HEK293 (cell line): Measurements from ENCODE around the gene TSEN2.
A peak's percentile ranks its signal among the peaks of the same experiment; 100 is the strongest.

Experiments used
- CTCF ChIA-PET: fragments of 350-600 bp; formaldehyde crosslinking; extraction: SDS; loops from one replicate; lab custom pipeline; 2021; ENCODE audit warnings: antibody characterized with exemption; lab: Yijun Ruan, JAX
- POLR2A ChIA-PET: fragments of 300-600 bp; formaldehyde crosslinking; extraction: SDS; loops from one replicate; lab custom pipeline; 2020; ENCODE audit warnings: antibody characterized with exemption, inconsistent platforms; lab: Yijun Ruan, JAX
- H3K27ac ChIP-seq: fragments of 200-500 bp; sonication (Bioruptor generic); 2 replicates; pipeline ENCODE4 v1.5.1; 2014; ENCODE audit warnings: low read depth, low read length, control low read depth, inconsistent platforms; ENCODE audit errors: extremely low read depth
- H3K36me3 ChIP-seq, 2 experiments: fragments of 200-500 bp in 1 of 2; sonication (Bioruptor generic) in 1 of 2; 1 replicate in 1 of 2; 2 replicates in 1 of 2; pipeline ENCODE4 v1.5.1; 2014 to 2017; ENCODE audit warnings: inconsistent platforms in 2 of 2, low read length in 2 of 2; ENCODE audit not compliant: control insufficient read depth in 2 of 2, insufficient read depth in 1 of 2
- H3K4me1 ChIP-seq: fragments of 200-500 bp; sonication (Bioruptor generic); 2 replicates; pipeline ENCODE4 v1.5.1; 2014; ENCODE audit warnings: mild to moderate bottlenecking, low read length, inconsistent platforms; ENCODE audit not compliant: control insufficient read depth, insufficient read depth
- H3K4me3 ChIP-seq: 2 replicates; pipeline ENCODE4 v1.5.1; 2011; ENCODE audit warnings: low read depth, mild to moderate bottlenecking, control low read depth, low read length, moderate library complexity
- H3K9me3 ChIP-seq: fragments of 200-500 bp; sonication (Bioruptor generic); 2 replicates; pipeline ENCODE4 v1.5.1; 2014; ENCODE audit warnings: low read depth, low read length, inconsistent platforms; ENCODE audit not compliant: control insufficient read depth, insufficient read depth
- EGR2 ChIP-seq: fragments of 450-650 bp; formaldehyde crosslinking; IDR thresholded peaks from 2 replicates; pipeline ENCODE4 v1.5.1; 2016; ENCODE audit warnings: low read depth, missing biosample characterization, missing genetic modification characterization
- ELK4 ChIP-seq: IDR thresholded peaks from 2 replicates; pipeline ENCODE4 v1.6.1; 2011; ENCODE audit warnings: mild to moderate bottlenecking, low read depth, low read length, borderline replicate concordance
- GFI1B ChIP-seq: fragments of 450-650 bp; formaldehyde crosslinking; IDR thresholded peaks from 2 replicates; pipeline ENCODE4 v1.5.1; 2016; ENCODE audit warnings: missing biosample characterization, missing genetic modification characterization
- GLI4 ChIP-seq: fragments of 450-650 bp; formaldehyde crosslinking; IDR thresholded peaks from 2 replicates; pipeline ENCODE4 v1.5.1; 2016; ENCODE audit warnings: missing biosample characterization, missing genetic modification characterization
- GLIS1 ChIP-seq: fragments of 450-650 bp; formaldehyde crosslinking; IDR thresholded peaks from 2 replicates; pipeline ENCODE4 v1.5.1; 2016; ENCODE audit warnings: missing biosample characterization, missing genetic modification characterization
- KLF16 ChIP-seq: fragments of 450-650 bp; formaldehyde crosslinking; IDR thresholded peaks from 2 replicates; pipeline ENCODE4 v1.5.1; 2017; ENCODE audit warnings: missing biosample characterization, missing genetic modification characterization
- TRIM28 ChIP-seq: IDR thresholded peaks from 2 replicates; pipeline ENCODE4 v1.6.1; 2011; ENCODE audit warnings: low read length, control low read depth, borderline replicate concordance
- ZFHX2 ChIP-seq: fragments of 450-650 bp; formaldehyde crosslinking; conservative IDR thresholded peaks from 2 replicates; pipeline ENCODE4 v1.5.1; 2016; ENCODE audit warnings: missing biosample characterization, missing genetic modification characterization
- ZFP3 ChIP-seq: fragments of 450-650 bp; formaldehyde crosslinking; IDR thresholded peaks from 2 replicates; pipeline ENCODE4 v1.5.1; 2016; ENCODE audit warnings: low read depth, missing biosample characterization, missing genetic modification characterization
- ZIC2 ChIP-seq: fragments of 450-650 bp; formaldehyde crosslinking; IDR thresholded peaks from 2 replicates; pipeline ENCODE4 v1.5.1; 2016; ENCODE audit warnings: missing biosample characterization, missing genetic modification characterization
- ZNF138 ChIP-seq: fragments of 450-650 bp; formaldehyde crosslinking; IDR thresholded peaks from 2 replicates; pipeline ENCODE4 v1.5.1; 2016; ENCODE audit warnings: missing biosample characterization, missing genetic modification characterization, borderline replicate concordance
- ZNF140 ChIP-seq: fragments of 450-650 bp; formaldehyde crosslinking; IDR thresholded peaks from 2 replicates; pipeline ENCODE4 v1.5.1; 2016; ENCODE audit warnings: missing biosample characterization, missing genetic modification characterization
- ZNF292 ChIP-seq: fragments of 450-650 bp; formaldehyde crosslinking; IDR thresholded peaks from 2 replicates; pipeline ENCODE4 v1.5.1; 2016; ENCODE audit warnings: low read depth, missing biosample characterization, missing genetic modification characterization, borderline replicate concordance
- ZNF513 ChIP-seq: fragments of 450-650 bp; IDR thresholded peaks from 2 replicates; pipeline ENCODE4 v1.5.1; 2018; ENCODE audit warnings: missing biosample characterization, missing genetic modification characterization
- ZNF600 ChIP-seq: fragments of 450-650 bp; formaldehyde crosslinking; IDR thresholded peaks from 2 replicates; pipeline ENCODE4 v1.5.1; 2016; ENCODE audit warnings: missing biosample characterization, missing genetic modification characterization
- ZNF645 ChIP-seq: fragments of 450-650 bp; formaldehyde crosslinking; IDR thresholded peaks from 2 replicates; pipeline ENCODE4; 2016; ENCODE audit warnings: missing biosample characterization, missing genetic modification characterization
- ZNF76 ChIP-seq: fragments of 450-650 bp; formaldehyde crosslinking; IDR thresholded peaks from 2 replicates; pipeline ENCODE4; 2016; ENCODE audit warnings: low read depth, missing biosample characterization, missing genetic modification characterization, borderline replicate concordance
- TF ChIP-seq, protein P1 (sequence below): fragments of 450-650 bp; formaldehyde crosslinking; IDR thresholded peaks from 2 replicates; pipeline ENCODE4 v1.5.1; 2017; ENCODE audit warnings: missing biosample characterization, missing genetic modification characterization

The TSEN2 gene

GRCh38 chr3:12439161-12439940, 44.9 kb upstream of the TSEN2 start (continued):
- TF ChIP-seq, protein P1, sequence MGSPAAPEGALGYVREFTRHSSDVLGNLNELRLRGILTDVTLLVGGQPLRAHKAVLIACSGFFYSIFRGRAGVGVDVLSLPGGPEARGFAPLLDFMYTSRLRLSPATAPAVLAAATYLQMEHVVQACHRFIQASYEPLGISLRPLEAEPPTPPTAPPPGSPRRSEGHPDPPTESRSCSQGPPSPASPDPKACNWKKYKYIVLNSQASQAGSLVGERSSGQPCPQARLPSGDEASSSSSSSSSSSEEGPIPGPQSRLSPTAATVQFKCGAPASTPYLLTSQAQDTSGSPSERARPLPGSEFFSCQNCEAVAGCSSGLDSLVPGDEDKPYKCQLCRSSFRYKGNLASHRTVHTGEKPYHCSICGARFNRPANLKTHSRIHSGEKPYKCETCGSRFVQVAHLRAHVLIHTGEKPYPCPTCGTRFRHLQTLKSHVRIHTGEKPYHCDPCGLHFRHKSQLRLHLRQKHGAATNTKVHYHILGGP (tag by site-specific recombination), result no peak
- TF ChIP-seq, all 188 proteins: peak for 0

DNA sequence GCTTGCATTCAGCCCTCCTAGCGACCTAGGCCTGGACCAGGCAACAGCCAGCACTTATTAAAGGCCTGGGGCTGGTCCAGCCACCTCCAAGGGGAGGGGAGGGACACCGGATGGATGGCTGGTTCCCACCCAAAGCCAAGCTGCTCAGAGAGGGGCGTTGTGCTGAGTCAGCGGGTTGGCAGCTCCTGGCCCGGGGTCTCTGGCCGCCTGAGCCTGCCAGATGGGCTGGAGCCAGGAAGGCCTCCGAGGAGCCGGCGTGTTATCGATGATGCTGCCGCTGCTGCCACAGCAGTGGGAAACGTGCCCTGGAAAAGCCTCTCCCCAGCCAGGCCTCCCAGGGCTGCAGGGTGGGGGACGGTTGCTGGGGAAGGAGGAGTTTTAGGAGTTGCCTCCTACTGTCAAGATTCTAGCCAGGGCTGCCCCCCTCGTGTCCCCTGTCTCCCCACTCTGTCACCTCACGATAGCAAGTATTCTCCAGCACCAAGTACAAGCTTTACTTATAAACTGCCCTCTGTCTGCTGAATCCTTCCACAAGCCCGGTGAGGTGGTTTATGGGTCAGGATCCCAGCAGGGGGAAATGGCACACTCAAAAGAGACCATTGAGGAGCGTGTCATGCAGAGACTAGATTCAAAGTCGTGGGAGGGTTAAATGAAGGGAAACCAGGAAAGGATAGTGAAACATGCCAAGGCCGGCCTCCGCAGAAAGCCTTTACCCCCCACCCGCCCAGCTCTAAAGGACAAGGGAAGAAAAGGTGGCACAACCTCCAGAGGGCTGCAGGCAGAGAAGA, 43.2 kb upstream of the TSEN2 start:
- Histone ChIP-seq H3K9me3 (no peaks in the 10 kb centered on the region), H3K36me3 (no peaks in the 10 kb centered on the region), H3K27ac (no peak overlapping the region), H3K4me1 (peaks cover 13% of the 10 kb centered on the region; the same call in 1 of the 2 replicates), H3K4me3 (no peak overlapping the region)
- POLR2A ChIA-PET, result no interaction called here
- TF ChIP-seq GFI1B (tag by site-specific recombination) (no peak), KLF16 (tag by site-specific recombination) (no peak), ZFP3 (tag by site-specific recombination) (no peak), ZNF76 (no peak), ZNF645 (tag by site-specific recombination) (no peak), ZNF138 (tag by site-specific recombination) (no peak), ZNF600 (tag by site-specific recombination) (no peak), ELK4 (no peak), ZIC2 (tag by site-specific recombination) (peak; percentile 70), TRIM28 (no peak), ZNF513 (tag by site-specific recombination) (no peak), ZNF292 (no peak), GLIS1 (tag by site-specific recombination) (peak; percentile 89), GLI4 (tag by site-specific recombination) (no peak), EGR2 (tag by site-specific recombination) (no peak), ZNF140 (tag by site-specific recombination) (no peak), ZFHX2 (tag by site-specific recombination) (0 out of 2 replicates have a peak, but pooled peaks have one; percentile 37)
- TF ChIP-seq, protein P1 (tag by site-specific recombination), result no peak
- CTCF ChIA-PET, result interaction anchor here (1.1 kb wide), 1 partner anchor 39 kb away, joined by 3 read pairs; no protein-coding TSS in a partner anchor
